Heart left ventricle (tissue), 16 donors: ENCODE data around the gene TOX2. TPM values are rescaled to one million over a fixed set of nuclear protein-coding genes. Genes with fewer than 3 reads are reported as not detected.

Experiments used
- ATAC-seq, 4 donors: fragments of 200-7000 bp; cut with Tn5 transposase; one replicate each; pipeline ENCODE4 v1.9.1; 2020 to 2022; ENCODE audit warnings: moderate library complexity in 4 of 4, mild to moderate bottlenecking in 3 of 4, moderate number of reproducible peaks in 1 of 4
- DNase-seq, 5 donors: peaks; one replicate each; pipeline ENCODE4 v3.0.0-alpha.2; 2020
- H3K27ac ChIP-seq, 12 donors: fragments of 200-600 bp; sonication (generic) in 4 of 12; one replicate each; pipeline versions ENCODE4 v1.5.0 to v1.8.0; 2016 to 2022; ENCODE audit warnings: mild to moderate bottlenecking in 2 of 12
- H3K27me3 ChIP-seq, 9 donors: fragments of 200-600 bp; sonication (generic) in 2 of 9; one replicate each; pipeline versions ENCODE4 v1.5.1 to v1.8.0; 2016 to 2022; ENCODE audit warnings: mild to moderate bottlenecking in 3 of 9
- H3K36me3 ChIP-seq, 9 donors: fragments of 200-600 bp; sonication (generic) in 2 of 9; one replicate each; pipeline versions ENCODE4 v1.5.0 to v1.8.0; 2018 to 2022; ENCODE audit warnings: mild to moderate bottlenecking in 2 of 9
- H3K4me1 ChIP-seq, 12 donors: fragments of 200-600 bp; sonication (generic) in 4 of 12; one replicate each; pipeline versions ENCODE4 v1.5.0 to v1.8.0; 2016 to 2022; ENCODE audit warnings: mild to moderate bottlenecking in 3 of 12
- H3K4me3 ChIP-seq, 12 donors: fragments of 200-600 bp; sonication (generic) in 4 of 12; one replicate each; pipeline versions ENCODE4 v1.5.0 to v1.8.0; 2017 to 2022; ENCODE audit warnings: mild to moderate bottlenecking in 9 of 12, moderate library complexity in 4 of 12
- H3K9me3 ChIP-seq, 12 donors: fragments of 200-600 bp; sonication (generic) in 4 of 12; one replicate each; pipeline versions ENCODE4 v1.5.0 to v1.8.0; 2016 to 2022; ENCODE audit warnings: mild to moderate bottlenecking in 1 of 12
- POLR2A ChIP-seq, 2 donors: fragments of 450-650 bp; IDR thresholded peaks; one replicate each; pipeline ENCODE4 v1.6.1; 2017; ENCODE audit warnings: antibody characterized with exemption in 2 of 2, mild to moderate bottlenecking in 2 of 2, moderate library complexity in 2 of 2
- WGBS, 4 donors: extraction: QIAGEN DNeasy Blood & Tissue Kit in 2 of 4; methylation state at CpG; one replicate each; pipeline versions ENCODE4 v1.1.5 to v1.1.7; 2013 to 2018; 5-methylcytosine and 5-hydroxymethylcytosine counted together
- intact Hi-C, 10 donors: fragments of 100-400 bp; cut with DNase I; formaldehyde crosslinking; loops; one replicate each; pipeline versions ENCODE4 v1.11.1 to v1.14.2; 2022
- polyA plus RNA-seq, 2 donors: library from polyadenylated mRNA; stranded (reverse); fragments of 200-250 nt; gene quantifications; one replicate each; pipeline ENCODE4 v1.2.3, GENCODE V29; 2013
- total RNA-seq, 9 donors: library from RNA; depleted of rRNA in 2 of 9; stranded (reverse); fragments of >200 nt in 2 of 9; fragmentation: NEBNext Ultra II Directional in 3 of 9; extraction: Animal tissue kit (Norgen Biotek cat#: 25700) in 3 of 9; gene quantifications; one replicate each; pipeline versions ENCODE4 v1.1.0 to v1.2.4, GENCODE V29; 2016 to 2023
- TF ChIP-seq, protein P1 (sequence below), 12 donors: fragments of 200-600 bp; sonication (generic) in 4 of 12; IDR thresholded peaks; one replicate each; pipeline versions ENCODE4 v1.5.0 to v1.8.0; 2018 to 2022; ENCODE audit warnings: antibody characterized with exemption in 12 of 12, mild to moderate bottlenecking in 5 of 12
- donor health status: ischemic (EF 13 %, LVEDD 7.1; RV severe dilation, severe dysfunction).
- donor health status: healthy with polysubstance abuse.
- donor health status: DM: no; HTN: yes; CAD: no.
- donor health status: DM: no; HTN: no; CAD: no.
- donor health status: ischemic (EF 25% LVEDD 6.9; RV normal size, moderate dysfunction).
- donor health status: ischemic (EF 25% LVEDD 5.7; RV mildly dilated, moderate dysfunction).
- donor health status: healthy.
- donor health status: DM: yes; HTN: yes; CAD: no.
- donor health status: ischemic (EF 35%, LVEDD 5.7; RV mildly dilated, moderate dysfunction).
- donor health status: nonischemic (EF 11% LVEDD 7.7; RV severe dilation, severe dysfunction).
- donor health status: DM: yes; HTN: yes; CAD: no.
- donor health status: PGD.
- donor health status: ischemic (EF 29% LVEDD 5.4; RV normal size, mild dysfunction).
- donor health status: nonischemic (EF 23%, LVEDD 6.1; RV moderate dilation, normal function).

Gene TOX2
- total and polyA plus RNA-seq, 11 donors: 0.53 to 3.0 (median 0.91) TPM

DNA sequence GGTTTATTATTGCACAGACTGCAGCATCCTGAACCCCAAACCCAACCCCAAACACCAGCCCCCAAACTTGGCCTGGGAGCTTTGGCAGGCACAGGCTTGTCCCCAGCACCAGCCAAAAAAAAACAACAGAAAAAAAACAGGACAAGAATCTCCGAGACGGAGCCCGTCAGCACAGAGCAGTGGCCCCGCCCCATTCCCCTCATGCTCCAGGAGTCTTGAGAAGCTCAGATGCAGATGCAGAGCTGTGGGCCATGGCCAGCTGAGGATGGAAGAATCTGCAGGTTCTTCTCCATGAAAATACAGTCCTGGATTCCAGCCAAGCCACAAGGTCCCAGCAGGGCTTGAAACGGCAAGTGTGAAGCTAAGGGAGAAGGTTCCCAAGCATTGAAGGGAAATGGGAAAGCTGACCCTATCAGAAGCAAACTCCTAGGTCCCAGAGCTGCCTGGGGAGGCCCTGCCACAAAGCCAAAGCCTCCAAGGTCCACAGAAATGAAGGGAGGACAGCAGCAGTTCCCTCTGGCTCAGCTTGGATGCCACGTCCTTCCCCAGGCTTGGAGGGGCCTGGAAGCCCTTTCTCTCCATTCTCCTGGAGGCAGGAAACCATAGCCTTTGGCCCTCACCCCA, 197.2 kb downstream of the TOX2 start:
- Histone ChIP-seq H3K27me3 (peaks cover 0 to 17% (median 0%) of the 10 kb centered on the region in 9 donors), H3K9me3 (peaks cover 0 to 8% (median 0%) of the 10 kb centered on the region in 12 donors), H3K4me1 (peaks cover 0 to 51% (median 4%) of the 10 kb centered on the region in 12 donors), H3K36me3 (peaks cover 0 to 12% (median 0%) of the 10 kb centered on the region in 9 donors), H3K27ac (peak overlapping the region in 2 of 12 donors; percentile 14 to 75), H3K4me3 (no peak overlapping the region)
- intact Hi-C loops: loop anchor here in 3 of 10 donors (10.0 kb wide), 1 partner anchor 203 kb away; the partner anchor contains the start of gene FITM2 (in 3 of the 3)
- no peak for TF ChIP-seq POLR2A (IDR thresholded peaks at IDR 0.05)
- TF ChIP-seq, protein P1, sequence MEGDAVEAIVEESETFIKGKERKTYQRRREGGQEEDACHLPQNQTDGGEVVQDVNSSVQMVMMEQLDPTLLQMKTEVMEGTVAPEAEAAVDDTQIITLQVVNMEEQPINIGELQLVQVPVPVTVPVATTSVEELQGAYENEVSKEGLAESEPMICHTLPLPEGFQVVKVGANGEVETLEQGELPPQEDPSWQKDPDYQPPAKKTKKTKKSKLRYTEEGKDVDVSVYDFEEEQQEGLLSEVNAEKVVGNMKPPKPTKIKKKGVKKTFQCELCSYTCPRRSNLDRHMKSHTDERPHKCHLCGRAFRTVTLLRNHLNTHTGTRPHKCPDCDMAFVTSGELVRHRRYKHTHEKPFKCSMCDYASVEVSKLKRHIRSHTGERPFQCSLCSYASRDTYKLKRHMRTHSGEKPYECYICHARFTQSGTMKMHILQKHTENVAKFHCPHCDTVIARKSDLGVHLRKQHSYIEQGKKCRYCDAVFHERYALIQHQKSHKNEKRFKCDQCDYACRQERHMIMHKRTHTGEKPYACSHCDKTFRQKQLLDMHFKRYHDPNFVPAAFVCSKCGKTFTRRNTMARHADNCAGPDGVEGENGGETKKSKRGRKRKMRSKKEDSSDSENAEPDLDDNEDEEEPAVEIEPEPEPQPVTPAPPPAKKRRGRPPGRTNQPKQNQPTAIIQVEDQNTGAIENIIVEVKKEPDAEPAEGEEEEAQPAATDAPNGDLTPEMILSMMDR (IDR thresholded peaks at IDR 0.05): no peak
- WGBS, 4 donors: 15 to 39% (median 30%) methylated on average over 5 to 6 of the region's 6 CpGs
- peak in 1 of 5 donors; percentile 22 for DNase-seq
- ATAC-seq: no peak

DNA sequence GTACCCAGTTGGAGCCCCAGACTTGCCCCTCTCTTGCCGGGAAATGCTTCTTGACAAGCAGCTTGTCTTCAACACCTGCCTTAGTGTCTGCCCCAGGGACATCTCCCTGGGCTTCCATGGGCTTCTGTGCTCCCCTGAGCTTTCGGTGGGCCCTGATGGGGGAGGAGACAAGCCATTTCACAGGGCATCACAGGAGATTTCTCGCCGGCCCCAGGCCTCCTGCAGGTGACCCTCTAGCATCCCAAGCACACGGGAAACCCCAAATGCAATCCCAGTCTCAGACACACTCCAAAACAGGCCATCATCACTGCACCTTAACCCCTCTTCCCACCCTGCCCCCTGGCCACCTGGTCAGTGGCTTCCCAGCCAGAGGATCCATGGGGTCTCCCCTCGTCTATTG, 197.8 kb downstream of the TOX2 start:
- intact Hi-C loops: loop anchor here in 3 of 10 donors (10.0 kb wide), 1 partner anchor 202 kb away; the partner anchor contains the start of gene FITM2 (in 3 of the 3)
- no peak for TF ChIP-seq POLR2A (IDR thresholded peaks at IDR 0.05)
- TF ChIP-seq, protein P1 (IDR thresholded peaks at IDR 0.05): no peak
- H3K4me1 ChIP-seq: peaks cover 0 to 57% (median 5%) of the 10 kb centered on the region in 12 donors
- no peak overlapping the region for H3K4me3 ChIP-seq
- peak overlapping the region in 2 of 12 donors; percentile 34 to 75 for H3K27ac ChIP-seq
- ATAC-seq (no peak), DNase-seq (no peak)
- H3K9me3 ChIP-seq: peaks cover 0 to 8% (median 0%) of the 10 kb centered on the region in 12 donors
- peaks cover 0 to 17% (median 0%) of the 10 kb centered on the region in 9 donors for H3K27me3 ChIP-seq
- H3K36me3 ChIP-seq: peaks cover 0 to 12% (median 0%) of the 10 kb centered on the region in 9 donors
- 54 to 81% (median 78%) methylated on average over 6 of the region's 6 CpGs for WGBS, 4 donors

DNA sequence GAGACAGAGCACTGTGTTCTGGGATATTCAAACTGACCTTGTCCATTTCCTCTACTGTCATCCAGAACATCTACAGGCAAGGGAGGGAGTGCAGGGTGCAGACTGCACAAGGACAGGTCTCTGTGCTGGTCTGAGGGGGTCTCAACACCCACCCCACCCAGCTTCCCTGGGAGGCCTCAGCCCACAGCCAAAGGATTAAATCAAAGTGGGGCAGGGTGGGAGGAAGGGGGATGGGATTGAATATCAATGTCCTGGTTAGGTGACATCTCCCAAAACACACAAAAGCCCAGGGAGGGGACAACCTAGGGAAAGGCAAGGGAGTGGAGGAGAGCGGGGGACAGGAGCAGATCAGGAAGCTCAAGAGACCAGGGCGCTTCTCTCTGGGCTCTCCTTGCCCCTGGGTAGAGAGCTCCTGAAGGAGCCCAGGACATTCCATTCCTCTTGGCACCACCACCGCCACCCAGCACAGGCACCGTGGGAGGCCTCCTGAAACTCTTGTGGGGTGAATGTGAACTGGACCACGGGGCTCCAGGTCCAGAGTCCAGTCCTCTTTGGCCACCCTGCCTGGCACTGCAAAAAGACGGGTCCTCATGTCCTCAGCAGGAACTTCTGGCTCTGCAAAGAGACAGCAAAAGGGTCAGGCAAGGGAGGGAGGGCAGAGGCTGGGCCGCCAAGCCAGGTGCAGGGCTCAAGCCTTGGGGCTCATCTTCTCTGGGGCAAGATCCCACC, 198.4 kb downstream of the TOX2 start:
- TF ChIP-seq POLR2A (IDR thresholded peaks at IDR 0.05): no peak
- TF ChIP-seq, protein P1 (IDR thresholded peaks at IDR 0.05): no peak
- ATAC-seq (no peak), DNase-seq (no peak)
- Histone ChIP-seq H3K9me3 (peaks cover 0 to 2% (median 0%) of the 10 kb centered on the region in 12 donors), H3K27ac (peak overlapping the region in 6 of 12 donors; percentile 9 to 75 (median 38)), H3K4me3 (no peak overlapping the region), H3K27me3 (peaks cover 0 to 17% (median 0%) of the 10 kb centered on the region in 9 donors), H3K4me1 (peaks cover 0 to 58% (median 5%) of the 10 kb centered on the region in 12 donors), H3K36me3 (peaks cover 0 to 17% (median 0%) of the 10 kb centered on the region in 9 donors)
- intact Hi-C loops: loop anchor here in 3 of 10 donors (10.0 kb wide), 1 partner anchor 202 kb away; the partner anchor contains the start of gene FITM2 (in 3 of the 3)
- 73 to 78% (median 75%) methylated on average over 7 of the region's 7 CpGs for WGBS, 4 donors
